Bronchial epithelial cell (primary cell): ENCODE results near the gene MST1R. TPM values are rescaled to one million over a fixed set of nuclear protein-coding genes. Genes with fewer than 3 reads are reported as not detected.

Source experiments
- DNase-seq: peaks from one replicate; pipeline ENCODE4 v3.0.0-alpha.2; 2010; ENCODE audit warnings: low read depth
- FAIRE-seq: peaks from 2 replicates; lab custom pipeline; 2011; peaks lifted over from hg19 to GRCh38; lab: Jason Lieb, UNC
- H3K27me3 ChIP-seq: 2 replicates; pipeline ENCODE4 v1.5.1; 2011; ENCODE audit warnings: low read length; ENCODE audit not compliant: control insufficient read depth, insufficient read depth
- H3K36me3 ChIP-seq: 2 replicates; pipeline ENCODE4 v1.5.1; 2011; ENCODE audit warnings: low read length; ENCODE audit not compliant: control insufficient read depth, insufficient read depth
- H3K4me3 ChIP-seq: 2 replicates; pipeline ENCODE4 v1.5.1; 2011; ENCODE audit warnings: mild to moderate bottlenecking, low read depth, low read length, control low read depth
- total RNA-seq: library from RNA; depleted of rRNA; stranded (reverse); fragments of >200 nt; gene quantifications from 2 replicates; pipeline ENCODE4 v1.2.1, GENCODE V29; 2014
- TF ChIP-seq, protein P1 (sequence below): IDR thresholded peaks from 2 replicates; pipeline ENCODE4 v1.5.1; 2011; ENCODE audit warnings: mild to moderate bottlenecking, moderate library complexity, low read length, control low read depth, inconsistent platforms; ENCODE audit not compliant: insufficient read depth, severe bottlenecking

Gene MST1R
- total RNA-seq, 1 donor from 2014 or later: 33.7 TPM

DNA sequence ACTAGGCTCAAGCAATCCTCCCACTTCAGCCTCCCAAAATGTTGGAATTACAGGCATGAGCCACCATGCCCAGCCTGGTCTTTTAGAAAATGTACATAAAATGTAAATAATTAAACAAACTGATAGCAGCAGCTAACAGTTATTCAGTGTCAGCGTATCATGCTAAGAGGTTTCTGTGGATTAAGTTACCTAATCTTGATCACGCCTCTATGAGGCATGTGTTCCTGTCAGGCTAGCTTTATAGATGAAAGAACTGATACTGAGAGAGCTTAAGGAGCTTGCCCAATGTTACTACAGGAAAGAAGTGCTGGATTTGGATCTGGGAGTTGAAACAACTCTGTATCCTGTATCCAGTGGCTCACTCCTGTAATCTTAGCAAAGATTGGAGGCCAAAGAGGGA lies 11.2 kb upstream of the MST1R start:
- H3K4me3 ChIP-seq: no peak overlapping the region
- no peaks in the 10 kb centered on the region for H3K27me3 ChIP-seq
- TF ChIP-seq, protein P1, sequence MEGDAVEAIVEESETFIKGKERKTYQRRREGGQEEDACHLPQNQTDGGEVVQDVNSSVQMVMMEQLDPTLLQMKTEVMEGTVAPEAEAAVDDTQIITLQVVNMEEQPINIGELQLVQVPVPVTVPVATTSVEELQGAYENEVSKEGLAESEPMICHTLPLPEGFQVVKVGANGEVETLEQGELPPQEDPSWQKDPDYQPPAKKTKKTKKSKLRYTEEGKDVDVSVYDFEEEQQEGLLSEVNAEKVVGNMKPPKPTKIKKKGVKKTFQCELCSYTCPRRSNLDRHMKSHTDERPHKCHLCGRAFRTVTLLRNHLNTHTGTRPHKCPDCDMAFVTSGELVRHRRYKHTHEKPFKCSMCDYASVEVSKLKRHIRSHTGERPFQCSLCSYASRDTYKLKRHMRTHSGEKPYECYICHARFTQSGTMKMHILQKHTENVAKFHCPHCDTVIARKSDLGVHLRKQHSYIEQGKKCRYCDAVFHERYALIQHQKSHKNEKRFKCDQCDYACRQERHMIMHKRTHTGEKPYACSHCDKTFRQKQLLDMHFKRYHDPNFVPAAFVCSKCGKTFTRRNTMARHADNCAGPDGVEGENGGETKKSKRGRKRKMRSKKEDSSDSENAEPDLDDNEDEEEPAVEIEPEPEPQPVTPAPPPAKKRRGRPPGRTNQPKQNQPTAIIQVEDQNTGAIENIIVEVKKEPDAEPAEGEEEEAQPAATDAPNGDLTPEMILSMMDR: no peak
- peaks cover 12% of the 10 kb centered on the region for H3K36me3 ChIP-seq
- DNase-seq (peak; percentile 70), FAIRE-seq (no peak)

DNA sequence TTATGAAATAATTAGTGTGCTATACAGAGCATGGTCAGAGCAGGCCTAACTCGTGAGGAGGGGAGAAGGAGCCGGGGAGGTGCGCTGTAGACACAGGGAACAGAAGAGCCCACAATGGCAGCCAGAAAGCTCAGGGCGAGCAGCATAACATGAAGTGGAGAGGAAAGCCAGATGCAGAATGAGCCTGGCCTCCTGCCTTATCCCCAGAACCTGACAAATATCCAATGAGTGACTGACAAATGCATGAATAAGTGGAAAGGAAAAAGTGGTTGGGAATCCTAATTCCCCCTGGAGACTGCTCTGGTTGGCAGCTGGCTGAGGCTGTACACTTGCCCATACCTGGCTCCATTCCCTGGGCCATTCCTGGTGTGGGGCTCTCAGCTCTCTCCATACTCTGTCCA lies 9.2 kb upstream of the MST1R start:
- FAIRE-seq: no peak
- TF ChIP-seq, protein P1: no peak
- Histone ChIP-seq H3K4me3 (no peak overlapping the region), H3K27me3 (no peaks in the 10 kb centered on the region), H3K36me3 (peaks cover 17% of the 10 kb centered on the region)
- DNase-seq: no peak

DNA sequence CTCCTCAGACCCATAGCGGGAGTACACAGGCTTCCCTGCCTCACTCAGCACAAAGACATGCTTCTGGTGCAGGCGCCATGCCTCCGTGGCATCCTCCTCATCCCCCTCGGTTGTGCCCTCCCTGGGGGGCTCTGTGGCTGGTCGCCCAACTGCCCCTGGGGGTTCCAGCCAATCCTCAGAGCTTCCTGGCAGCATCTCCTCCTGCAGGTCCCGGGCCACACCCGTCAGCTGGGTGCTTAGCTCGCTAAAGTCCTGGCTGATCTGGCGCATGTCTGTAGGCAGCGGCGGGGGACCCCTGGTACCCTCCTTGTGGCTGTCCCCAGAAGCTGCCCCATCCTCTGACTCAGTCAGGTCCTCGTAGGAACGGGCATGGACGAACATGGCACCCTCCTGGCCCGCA lies 7.9 kb upstream of the MST1R start:
- no peak overlapping the region for H3K4me3 ChIP-seq
- DNase-seq (no peak), FAIRE-seq (no peak)
- TF ChIP-seq, protein P1: no peak
- H3K36me3 ChIP-seq: peaks cover 17% of the 10 kb centered on the region
- no peaks in the 10 kb centered on the region for H3K27me3 ChIP-seq

DNA sequence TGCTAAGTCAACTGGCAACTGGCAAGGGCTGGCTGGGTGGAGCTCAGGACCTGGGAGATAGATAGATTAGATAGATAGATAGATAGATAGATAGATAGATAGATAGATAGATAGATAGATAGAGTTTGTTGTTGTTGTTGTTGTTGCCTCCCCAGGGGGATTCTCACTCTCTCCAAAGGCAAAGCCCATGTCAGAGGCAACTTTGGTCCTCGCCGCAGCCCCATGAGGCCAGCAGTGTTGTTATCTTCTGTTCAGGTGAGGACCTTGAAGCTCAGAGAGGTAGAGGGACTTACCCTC lies 7.4 kb upstream of the MST1R start:
- Histone ChIP-seq H3K36me3 (peaks cover 17% of the 10 kb centered on the region), H3K4me3 (no peak overlapping the region), H3K27me3 (no peaks in the 10 kb centered on the region)
- DNase-seq: no peak
- TF ChIP-seq, protein P1: no peak
- no peak for FAIRE-seq

DNA sequence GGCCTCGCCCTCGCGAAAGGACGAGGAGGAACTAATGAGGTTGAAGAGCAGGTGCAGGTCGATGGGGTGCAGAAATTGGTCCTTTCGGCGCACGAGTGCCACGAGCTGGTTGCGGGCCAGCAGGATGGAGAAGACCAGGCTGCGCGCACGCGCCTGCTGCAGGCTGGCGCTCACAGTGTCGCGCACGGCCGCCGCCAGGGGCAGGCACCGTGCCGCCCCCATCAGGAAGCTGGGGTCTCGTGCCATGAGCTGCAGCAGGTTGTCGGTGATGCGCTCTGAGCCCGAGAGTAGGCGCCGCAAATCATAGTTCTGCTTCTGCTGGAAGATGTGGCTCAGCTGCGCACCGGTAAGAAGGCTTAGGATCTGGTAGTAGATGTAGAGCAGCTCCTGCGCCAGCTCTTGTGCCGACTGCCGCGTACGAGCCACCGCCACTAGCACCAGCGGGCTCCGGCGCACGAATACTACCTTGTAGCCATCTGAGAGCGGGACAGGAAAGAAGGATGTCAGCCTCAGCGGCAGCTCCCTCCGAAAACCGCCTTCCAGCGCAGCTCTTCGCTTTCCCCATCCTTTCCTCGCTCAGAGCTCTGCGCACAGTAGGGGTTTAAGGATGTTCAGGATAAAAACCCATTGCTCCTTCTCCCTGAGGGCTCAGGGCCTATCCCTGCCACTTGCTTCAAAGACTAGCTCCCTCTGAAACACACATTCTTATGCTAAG lies 6.9 kb upstream of the MST1R start:
- no peak overlapping the region for H3K4me3 ChIP-seq
- FAIRE-seq: no peak

More for the DNA sequence above, 6.9 kb upstream of the MST1R start:
- TF ChIP-seq, protein P1: no peak
- Histone ChIP-seq H3K27me3 (no peaks in the 10 kb centered on the region), H3K36me3 (peaks cover 17% of the 10 kb centered on the region)
- DNase-seq: no peak
